ENCODE results near the gene ARHGAP22. TPM values are rescaled to one million over a fixed set of nuclear protein-coding genes. Genes with fewer than 3 reads are reported as not detected.

The ARHGAP22 gene
- polyA plus RNA-seq, 1 of the 3 experiments (the other 2 are of a cell fraction) = 12.4 TPM

DNA sequence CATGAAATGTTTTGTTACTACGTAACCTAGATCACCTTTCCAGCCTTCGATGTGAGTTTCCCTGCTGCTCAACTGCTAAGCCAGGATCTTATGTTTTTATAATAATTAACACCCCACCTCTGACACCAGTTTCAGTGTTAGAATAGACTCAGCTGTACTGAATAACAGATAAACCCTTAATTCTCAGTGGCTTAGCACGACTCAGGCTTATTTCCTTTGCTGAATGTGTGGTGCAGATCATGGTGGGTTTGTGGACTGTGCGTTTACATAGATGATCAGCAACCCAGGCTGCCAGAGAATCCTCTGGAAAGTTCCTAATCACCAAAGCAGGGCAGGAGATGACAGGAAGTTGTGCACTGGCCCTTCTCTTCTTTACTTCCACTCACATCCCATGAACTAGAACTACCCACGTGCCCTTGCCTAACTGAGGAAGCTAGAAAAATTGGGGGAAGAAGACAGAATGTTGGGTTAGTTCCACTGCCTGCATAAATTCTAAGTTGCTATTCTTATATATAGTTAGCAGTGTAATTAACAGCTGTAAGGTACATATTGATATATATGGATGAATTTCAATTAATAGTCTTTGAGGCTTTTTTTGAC, 186.6 kb downstream of the ARHGAP22 start:
- POLR2A ChIA-PET = no interaction called here
- Histone ChIP-seq H4K20me1 (ENCODE audit: insufficient read depth) (no peaks in the 10 kb centered on the region), H3K9ac (no peak overlapping the region), H3K27ac (ENCODE audit: low read depth in 2 of 2, low read length in 1 of 2) (no peak overlapping the region), H3F3A (replicated peaks; ENCODE audit: insufficient read depth) (peaks cover 12% of the 10 kb centered on the region), H3K36me3 (replicated peaks in 1 of 2; ENCODE audit: control insufficient read depth in 1 of 2, insufficient read depth in 2 of 2, low read length in 1 of 2) (peaks cover 8 to 26% of the 10 kb centered on the region in 2 experiments), H3K9me3 (no peaks in the 10 kb centered on the region; the same call in 1 of the 2 replicates), H3K4me2 (no peak overlapping the region), H3K4me3 (ENCODE audit: low read depth in 2 of 2, low read length in 1 of 2) (no peak overlapping the region), H3K79me2 (ENCODE audit: insufficient read depth) (peaks cover 5% of the 10 kb centered on the region), H3K9me2 (no peaks in the 10 kb centered on the region), H3K27me3 (ENCODE audit: insufficient read depth) (no peaks in the 10 kb centered on the region), H3K4me1 (ENCODE audit: control insufficient read depth in 1 of 2, insufficient read depth in 2 of 2, low read depth in 1 of 2, low read length in 1 of 2) (peaks cover 4 to 6% of the 10 kb centered on the region in 2 experiments; a peak in 3 of 4 replicates), H2AFZ (ENCODE audit: low read depth) (no peak overlapping the region)
- 97% methylated on average over 5 of the region's 5 CpGs for WGBS (ENCODE audit: low lambda C conversion rate)
- DNase-seq = no peak
- TF ChIP-seq TEAD4 (IDR thresholded peaks at IDR 0.05; ENCODE audit: borderline replicate concordance, insufficient read depth) (no peak), NRF1 (IDR thresholded peaks at IDR 0.05; ENCODE audit: low read depth, low read length) (no peak), REST (IDR thresholded peaks at IDR 0.05; ENCODE audit: low read depth, low read length) (no peak)
- CTCF ChIA-PET = interaction anchor here (0.9 to 1.1 kb wide), 3 partner anchors 10 to 26 kb away, joined by 3 read pairs; no protein-coding TSS in a partner anchor

DNA sequence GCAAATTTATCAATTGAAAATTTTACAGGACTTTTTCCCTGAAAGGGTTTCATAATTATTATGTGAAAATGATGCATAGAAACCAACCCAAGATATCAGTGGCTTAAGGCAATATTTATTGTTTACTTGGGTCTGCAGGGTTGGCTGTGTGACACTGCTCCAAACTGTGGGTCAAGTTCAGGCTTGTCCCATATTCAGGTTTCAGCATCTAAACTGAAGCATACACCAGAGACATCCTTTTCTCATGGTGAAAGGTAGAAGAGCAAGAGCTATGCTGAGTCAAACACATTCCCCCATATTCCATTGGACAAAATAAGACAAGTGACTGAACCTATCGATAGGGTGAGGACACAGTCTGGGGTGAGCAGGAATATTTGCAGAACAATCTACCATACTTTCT, 187.5 kb downstream of the ARHGAP22 start:
- H3K27ac ChIP-seq (ENCODE audit: low read depth in 2 of 2, low read length in 1 of 2) = no peak overlapping the region
- H3K9me2 ChIP-seq = no peaks in the 10 kb centered on the region
- 88% methylated on average over 1 of the region's 1 CpG for WGBS (ENCODE audit: low lambda C conversion rate)
- POLR2A ChIA-PET = no interaction called here
- H3K36me3 ChIP-seq (replicated peaks in 1 of 2; ENCODE audit: control insufficient read depth in 1 of 2, insufficient read depth in 2 of 2, low read length in 1 of 2) = peaks cover 12 to 35% of the 10 kb centered on the region in 2 experiments
- peaks cover 7% of the 10 kb centered on the region for H3K9me3 ChIP-seq
- CTCF ChIA-PET = interaction anchor here (0.9 to 1.1 kb wide), 3 partner anchors 9 to 27 kb away, joined by 3 read pairs; no protein-coding TSS in a partner anchor
- no peak overlapping the region for H3K9ac ChIP-seq
- H3K27me3 ChIP-seq (ENCODE audit: insufficient read depth) = no peaks in the 10 kb centered on the region
- H3K4me1 ChIP-seq (ENCODE audit: control insufficient read depth in 1 of 2, insufficient read depth in 2 of 2, low read depth in 1 of 2, low read length in 1 of 2) = peaks cover 4 to 6% of the 10 kb centered on the region in 2 experiments; a peak in 3 of 4 replicates
- DNase-seq = no peak
- H3F3A ChIP-seq (replicated peaks; ENCODE audit: insufficient read depth) = peaks cover 12% of the 10 kb centered on the region
- H4K20me1 ChIP-seq (ENCODE audit: insufficient read depth) = no peaks in the 10 kb centered on the region
- H3K4me2 ChIP-seq = no peak overlapping the region
- H2AFZ ChIP-seq (ENCODE audit: low read depth) = no peak overlapping the region
- TF ChIP-seq NRF1 (IDR thresholded peaks at IDR 0.05; ENCODE audit: low read depth, low read length) = no peak
- TF ChIP-seq TCF12 (IDR thresholded peaks at IDR 0.05) = no peak
- TF ChIP-seq CTCF (IDR thresholded peaks at IDR 0.05) = no peak
- TF ChIP-seq JUND (IDR thresholded peaks at IDR 0.05) = no peak
- TF ChIP-seq EZH2phosphoT487 (IDR thresholded peaks at IDR 0.05; ENCODE audit: borderline replicate concordance, low read depth) = no peak
- no peak for TF ChIP-seq EP300 (IDR thresholded peaks at IDR 0.05; ENCODE audit: borderline replicate concordance in 1 of 2, low read depth in 1 of 2, low read length in 1 of 2)
- TF ChIP-seq RCOR1 (IDR thresholded peaks at IDR 0.05; ENCODE audit: low read length) = no peak
- no peak for TF ChIP-seq RAD21 (IDR thresholded peaks at IDR 0.05; ENCODE audit: low read length)
- TF ChIP-seq TEAD4 (IDR thresholded peaks at IDR 0.05; ENCODE audit: borderline replicate concordance, insufficient read depth) = no peak
- no peak for TF ChIP-seq RXRA (IDR thresholded peaks at IDR 0.05; ENCODE audit: borderline replicate concordance, low read depth)
- TF ChIP-seq GATA2 (CRISPR knock-in tag; IDR thresholded peaks at IDR 0.05) = no peak
- TF ChIP-seq FOXM1 (IDR thresholded peaks at IDR 0.05; ENCODE audit: low read depth) = no peak
- no peak for TF ChIP-seq CHD2 (IDR thresholded peaks at IDR 0.05; ENCODE audit: low read length, partially characterized antibody)
- no peak for TF ChIP-seq REST (IDR thresholded peaks at IDR 0.05; ENCODE audit: low read depth, low read length)
- TF ChIP-seq, protein P1, sequence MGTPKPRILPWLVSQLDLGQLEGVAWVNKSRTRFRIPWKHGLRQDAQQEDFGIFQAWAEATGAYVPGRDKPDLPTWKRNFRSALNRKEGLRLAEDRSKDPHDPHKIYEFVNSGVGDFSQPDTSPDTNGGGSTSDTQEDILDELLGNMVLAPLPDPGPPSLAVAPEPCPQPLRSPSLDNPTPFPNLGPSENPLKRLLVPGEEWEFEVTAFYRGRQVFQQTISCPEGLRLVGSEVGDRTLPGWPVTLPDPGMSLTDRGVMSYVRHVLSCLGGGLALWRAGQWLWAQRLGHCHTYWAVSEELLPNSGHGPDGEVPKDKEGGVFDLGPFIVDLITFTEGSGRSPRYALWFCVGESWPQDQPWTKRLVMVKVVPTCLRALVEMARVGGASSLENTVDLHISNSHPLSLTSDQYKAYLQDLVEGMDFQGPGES (IDR thresholded peaks at IDR 0.05; ENCODE audit: low read depth, low read length) = no peak
- no peak overlapping the region for H3K4me3 ChIP-seq (ENCODE audit: low read depth in 2 of 2, low read length in 1 of 2)
- peaks cover 10% of the 10 kb centered on the region for H3K79me2 ChIP-seq (ENCODE audit: insufficient read depth)
